ENCODE measurements around the gene TSBP1.
"Not testable (repeated sequence)": the region's sequence is repeated elsewhere in the genome, so short reads cannot be mapped to it uniquely, and the experiment has no call there.

The TSBP1 gene

DNA sequence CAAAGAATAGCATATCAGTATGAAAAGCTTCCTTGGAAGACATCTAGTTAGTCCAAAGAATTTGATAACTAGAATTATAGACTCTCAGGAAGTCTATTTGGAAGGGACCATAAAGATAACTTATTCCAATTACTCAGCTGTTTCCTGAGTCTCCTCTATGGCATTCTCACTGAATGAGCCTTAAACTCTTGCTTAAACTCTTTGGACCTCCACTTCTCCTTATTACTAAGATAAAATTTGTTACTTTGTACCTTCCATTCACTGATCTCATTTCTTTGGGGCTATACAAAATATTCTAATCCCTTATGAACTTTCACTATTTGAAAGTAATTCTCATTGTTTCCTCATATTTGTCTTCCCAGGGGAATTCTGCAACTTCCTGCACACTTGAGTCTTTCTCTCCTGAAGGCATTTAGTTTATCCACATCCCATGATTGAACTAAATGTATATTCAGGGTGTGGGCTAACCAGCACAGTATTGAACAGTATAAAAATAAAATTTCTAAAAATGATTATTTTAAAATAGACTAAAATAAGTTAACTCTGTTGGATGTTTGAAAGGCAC is 80.7 kb downstream of the TSBP1 start:
- DNase-seq (ENCODE audit: low read depth in 2 of 2, low spot score in 1 of 2): no peak

GRCh38 chr6:32288426-32288825 is 83.3 kb downstream of the TSBP1 start:
- no peak for DNase-seq (ENCODE audit: low read depth in 2 of 2, low spot score in 1 of 2)

GRCh38 chr6:32273801-32274577 is 97.7 kb downstream of the TSBP1 start:
- not testable (repeated sequence) for DNase-seq (ENCODE audit: low read depth in 2 of 2, low spot score in 1 of 2)

GRCh38 chr6:32271429-32271828 is 100.3 kb downstream of the TSBP1 start:
- no peak for DNase-seq (ENCODE audit: low read depth in 2 of 2, low spot score in 1 of 2)

DNA sequence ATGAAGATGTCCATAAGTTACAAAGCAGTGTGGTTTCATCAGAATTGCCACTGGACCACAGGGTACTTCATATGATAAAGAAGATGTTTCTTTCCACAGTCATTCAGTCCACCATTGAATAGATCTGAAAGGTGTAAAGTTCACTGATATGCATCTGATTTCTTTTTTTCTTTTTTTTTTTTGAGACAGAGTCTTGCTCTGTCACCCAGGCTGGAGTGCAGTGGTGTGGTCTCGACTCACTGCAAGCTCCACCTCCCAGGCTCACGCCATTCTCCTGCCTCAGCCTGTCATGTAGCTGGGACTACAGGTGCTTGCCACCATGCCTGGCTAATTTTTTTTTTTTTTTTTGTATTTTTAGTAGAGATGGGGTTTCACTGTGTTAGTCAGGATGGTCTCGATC is 103.2 kb downstream of the TSBP1 start:
- DNase-seq (ENCODE audit: low read depth in 2 of 2, low spot score in 1 of 2): not testable (repeated sequence)

DNA sequence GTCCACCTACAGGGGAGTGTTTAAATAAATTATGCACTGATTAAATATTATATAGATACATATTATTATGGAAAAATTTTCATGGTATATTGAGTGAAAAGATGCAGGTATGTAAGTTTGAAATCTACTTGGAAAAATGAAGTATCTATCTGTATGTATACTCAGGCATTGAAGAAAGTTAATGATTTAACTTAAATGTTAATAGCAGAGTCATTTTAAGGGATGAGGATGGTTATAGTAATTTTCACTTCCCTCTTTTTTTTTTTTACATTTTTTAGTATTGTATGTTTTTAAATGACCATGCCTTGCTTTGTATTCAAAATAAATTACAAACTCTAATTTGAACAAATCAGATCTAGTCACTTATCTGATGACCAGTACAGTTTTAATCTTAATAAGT is 104.7 kb downstream of the TSBP1 start:
- DNase-seq (ENCODE audit: low read depth in 2 of 2, low spot score in 1 of 2): no peak

DNA sequence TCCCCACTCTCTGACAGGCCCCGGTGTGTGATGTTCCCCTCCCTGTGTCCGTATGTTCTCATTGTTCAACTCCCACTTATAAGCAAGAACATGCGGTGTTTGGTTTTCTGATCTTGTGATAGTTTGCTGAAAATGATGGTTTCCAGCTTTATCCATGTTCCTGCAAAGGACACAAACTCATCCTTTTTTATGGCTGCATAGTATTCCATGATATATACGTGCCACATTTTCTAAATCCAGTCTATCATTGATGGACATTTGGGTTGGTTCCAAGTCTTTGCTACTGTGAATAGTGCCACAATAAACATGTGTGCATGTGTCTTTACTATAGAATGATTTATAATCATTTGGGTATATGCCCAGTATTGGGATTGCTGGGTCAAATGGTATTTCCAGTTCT is 114.4 kb downstream of the TSBP1 start:
- not testable (repeated sequence) for DNase-seq (ENCODE audit: low read depth in 2 of 2, low spot score in 1 of 2)

GRCh38 chr6:32255199-32256153 is 116.2 kb downstream of the TSBP1 start:
- peak; percentile 11 to 20 for DNase-seq (ENCODE audit: low read depth in 2 of 2, low spot score in 1 of 2)

DNA sequence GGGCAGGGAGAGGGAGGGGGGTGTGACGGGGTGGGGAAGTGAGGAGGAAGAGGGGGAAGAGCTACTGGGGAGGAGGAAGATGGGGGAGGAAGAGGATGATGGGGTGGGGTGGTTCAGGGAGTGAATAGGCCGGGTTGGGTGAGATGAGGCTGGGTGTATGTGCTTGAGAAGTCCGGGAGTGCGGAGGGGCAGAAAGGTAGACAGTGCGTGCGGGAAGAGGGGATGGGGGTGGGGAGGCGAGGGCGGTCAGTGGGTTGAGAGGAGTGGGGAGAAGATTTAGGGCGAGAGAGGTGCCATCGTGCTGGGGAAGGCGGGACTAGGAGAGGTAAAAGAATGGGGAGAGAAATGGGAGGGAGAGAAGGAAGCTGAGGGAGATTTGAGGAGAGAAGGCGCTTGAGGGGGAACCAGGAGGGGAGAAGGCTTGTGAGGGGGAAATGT is 116.9 kb downstream of the TSBP1 start:
- no peak for DNase-seq (ENCODE audit: low read depth in 2 of 2, low spot score in 1 of 2)

DNA sequence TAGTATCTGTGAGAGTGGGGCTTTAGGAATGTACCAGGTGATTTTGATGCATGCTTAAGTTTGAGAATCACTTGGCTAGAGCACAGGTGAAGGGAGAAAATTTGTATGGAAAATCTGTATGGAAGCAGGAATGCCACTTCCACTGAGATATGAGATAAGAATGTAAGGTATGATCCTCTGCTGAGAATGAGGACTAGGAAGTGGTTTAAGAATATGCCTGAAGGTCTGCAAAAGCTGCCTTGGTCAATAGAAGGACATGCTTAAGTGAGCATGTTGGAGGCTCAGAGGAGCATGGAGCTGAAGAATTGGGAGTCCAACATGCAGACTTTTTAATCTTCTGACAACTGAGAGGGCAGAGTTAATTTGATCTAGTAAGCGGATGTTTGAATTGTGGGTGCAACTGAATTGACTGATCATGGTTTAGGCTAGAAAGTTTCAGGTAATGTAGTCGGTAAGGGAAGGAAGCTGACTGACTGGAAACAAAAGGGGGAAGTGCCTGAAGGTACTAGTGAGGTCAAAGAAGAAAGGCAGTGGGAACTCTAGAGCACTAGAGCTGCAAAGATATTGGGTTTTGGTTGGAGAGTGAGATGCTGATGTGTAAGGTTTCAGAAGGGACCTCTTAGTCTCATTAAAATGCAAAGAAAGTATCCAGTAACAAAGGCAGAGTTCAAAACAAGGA is 119.2 kb downstream of the TSBP1 start:
- DNase-seq (ENCODE audit: low read depth in 2 of 2, low spot score in 1 of 2): no peak

DNA sequence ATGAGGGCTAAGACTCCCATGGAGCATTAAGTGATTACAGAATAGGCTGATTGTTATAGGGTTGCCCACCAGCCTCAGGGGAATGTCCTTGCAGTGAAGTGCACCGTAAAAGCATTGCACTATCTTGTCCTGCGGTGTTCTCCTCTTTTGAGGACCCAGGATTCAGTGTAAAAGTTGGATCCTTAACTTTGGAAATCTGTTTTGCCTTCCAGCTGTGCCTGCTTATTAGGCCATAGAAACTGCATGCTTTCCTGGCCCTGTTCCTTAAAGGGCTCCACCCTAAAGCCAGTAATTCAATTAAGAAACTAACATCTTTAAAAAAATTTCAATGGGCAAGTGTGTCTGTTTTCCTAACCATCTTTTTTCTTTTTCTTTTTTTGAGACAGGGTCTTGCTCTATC is 122.4 kb downstream of the TSBP1 start:
- no peak for DNase-seq (ENCODE audit: low read depth in 2 of 2, low spot score in 1 of 2)

- no peak for DNase-seq (ENCODE audit: low read depth in 2 of 2, low spot score in 1 of 2)
Observed at GRCh38 chr6:32247401-32247800, 124.3 kb downstream of the TSBP1 start.

DNA sequence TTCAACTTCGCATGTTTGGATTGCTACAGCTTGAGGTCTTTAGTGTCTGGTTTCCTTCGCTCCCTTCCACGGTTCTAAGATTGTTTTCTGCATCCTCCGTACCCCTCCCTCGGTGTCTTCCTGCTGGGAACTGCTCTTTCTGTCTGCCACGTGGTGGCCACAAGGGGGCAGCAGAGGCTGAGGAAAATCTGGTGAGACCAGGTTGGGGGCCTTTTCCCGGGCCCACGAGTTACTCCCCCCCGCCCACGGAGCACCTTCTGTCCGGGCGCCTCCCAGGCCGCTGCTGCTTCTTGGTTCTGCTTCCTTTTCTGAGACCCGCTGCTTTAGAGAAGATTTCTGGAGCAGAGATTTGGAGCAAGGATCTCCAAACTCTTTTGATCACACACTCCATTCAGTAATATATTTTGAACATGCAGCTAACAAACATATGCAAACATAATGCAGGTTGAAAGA is 126.7 kb downstream of the TSBP1 start:
- peak; percentile 44 to 57 for DNase-seq (ENCODE audit: low read depth in 2 of 2, low spot score in 1 of 2)

DNA sequence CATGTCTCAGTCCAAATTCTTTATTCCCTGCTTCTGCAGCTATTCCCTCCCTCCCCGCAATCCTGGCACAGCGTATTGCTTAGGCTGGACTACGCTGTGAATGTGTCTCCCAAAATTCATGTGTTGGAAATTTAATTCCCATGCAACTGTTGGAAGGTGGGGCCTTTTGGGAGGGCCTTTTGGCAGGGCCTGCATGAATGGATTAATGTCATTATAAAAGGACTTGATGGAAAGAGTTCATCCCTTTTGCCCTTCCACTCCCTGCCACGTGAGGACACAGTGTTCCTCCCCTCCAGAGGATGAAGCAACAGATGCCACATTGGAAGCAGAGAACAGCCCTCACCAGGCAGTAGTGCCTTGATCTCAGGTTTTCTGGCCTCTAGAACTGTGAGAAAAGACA is 127.4 kb downstream of the TSBP1 start:
- no peak for DNase-seq (ENCODE audit: low read depth in 2 of 2, low spot score in 1 of 2)

All from stimulated activated CD8-positive, alpha-beta memory T cell treated with anti-CD3 and anti-CD28 coated beads, Interleukin-4, amount 100 ng/mL, for 1 hour (primary cell).